Natural killer cell (primary cell): ENCODE data around the gene NDUFS1. TPM values are rescaled to one million over a fixed set of nuclear protein-coding genes. Genes with fewer than 3 reads are reported as not detected.

Experiments
- ATAC-seq, 3 donors: fragments of 150-1000 bp in 2 of 3; fragments of 200-7000 bp in 1 of 3; cut with Tn5 transposase; 1 replicate in 1 of 3; 2 replicates in 2 of 3; pipeline ENCODE4 v1.10.0; 2021; ENCODE audit warnings: mild to moderate bottlenecking in 2 of 3, moderate library complexity in 2 of 3
- DNase-seq, 2 donors: peaks; one replicate each; pipeline versions ENCODE4 v3.0.0 to v3.0.0-alpha.2; 2013 to 2021; ENCODE audit warnings: mixed read lengths in 1 of 2
- H3K27ac ChIP-seq: one replicate; pipeline ENCODE4 v1.5.1; 2013; ENCODE audit warnings: mild to moderate bottlenecking, low read length
- H3K27me3 ChIP-seq: one replicate; pipeline ENCODE4 v1.6.1; 2013; ENCODE audit warnings: low read length; ENCODE audit not compliant: control insufficient read depth, insufficient read depth
- H3K36me3 ChIP-seq: one replicate; pipeline ENCODE4 v1.6.1; 2013; ENCODE audit warnings: low read length; ENCODE audit not compliant: control insufficient read depth, insufficient read depth
- H3K4me1 ChIP-seq: one replicate; pipeline ENCODE4 v1.6.1; 2013; ENCODE audit warnings: low read length; ENCODE audit not compliant: control insufficient read depth, insufficient read depth
- H3K4me3 ChIP-seq: one replicate; pipeline ENCODE4 v1.5.1; 2013; ENCODE audit warnings: low read length
- H3K9me3 ChIP-seq: one replicate; pipeline ENCODE4 v1.6.1; 2013; ENCODE audit warnings: low read length; ENCODE audit not compliant: control insufficient read depth, insufficient read depth
- H3K27ac Mint-ChIP-seq, 2 donors: one replicate each; pipeline ENCODE4 v1.8.0; 2022; ENCODE audit warnings: mild to moderate bottlenecking in 2 of 2, mixed read lengths in 2 of 2, moderate library complexity in 1 of 2
- H3K27me3 Mint-ChIP-seq, 2 donors: one replicate each; pipeline ENCODE4 v1.8.0; 2022; ENCODE audit warnings: low read depth in 2 of 2, mixed read lengths in 2 of 2
- H3K36me3 Mint-ChIP-seq: one replicate; pipeline ENCODE4 v1.8.0; 2022; ENCODE audit warnings: mixed read lengths
- H3K4me1 Mint-ChIP-seq, 2 donors: one replicate each; pipeline ENCODE4 v1.8.0; 2022; ENCODE audit warnings: mixed read lengths in 2 of 2
- H3K4me3 Mint-ChIP-seq: one replicate; pipeline ENCODE4 v1.8.0; 2022; ENCODE audit warnings: mild to moderate bottlenecking, moderate library complexity, mixed read lengths
- H3K9me3 Mint-ChIP-seq, 2 donors: one replicate each; pipeline ENCODE4 v1.8.0; 2022; ENCODE audit warnings: mixed read lengths in 2 of 2
- WGBS: methylation state at CpG from one replicate; pipeline ENCODE4 v1.1.7; 2013; ENCODE audit warnings: missing lambda C conversion rate; ENCODE audit not compliant: insufficient coverage; 5-methylcytosine and 5-hydroxymethylcytosine counted together
- intact Hi-C: fragments of 100-400 bp; cut with micrococcal nuclease; formaldehyde crosslinking; loops from one replicate; pipeline ENCODE4 v1.14.2; 2022
- total RNA-seq, 4 donors: library from RNA; stranded (reverse); fragments of 120-200 nt in 1 of 4; gene quantifications; one replicate each; pipeline versions ENCODE4 v1.2.3 to v1.2.4, GENCODE V29; 2013 to 2022
- TF ChIP-seq, protein P1 (sequence below): fragments of 200-600 bp; IDR thresholded peaks from one replicate; pipeline ENCODE4 v1.8.0; 2022; ENCODE audit warnings: antibody characterized with exemption

Gene NDUFS1
- total RNA-seq, 3 donors from 2014 or later (not counting 1 experiment from before 2014, with no cell fraction given) = 44.0 to 47.8 (median 45.9) TPM

DNA sequence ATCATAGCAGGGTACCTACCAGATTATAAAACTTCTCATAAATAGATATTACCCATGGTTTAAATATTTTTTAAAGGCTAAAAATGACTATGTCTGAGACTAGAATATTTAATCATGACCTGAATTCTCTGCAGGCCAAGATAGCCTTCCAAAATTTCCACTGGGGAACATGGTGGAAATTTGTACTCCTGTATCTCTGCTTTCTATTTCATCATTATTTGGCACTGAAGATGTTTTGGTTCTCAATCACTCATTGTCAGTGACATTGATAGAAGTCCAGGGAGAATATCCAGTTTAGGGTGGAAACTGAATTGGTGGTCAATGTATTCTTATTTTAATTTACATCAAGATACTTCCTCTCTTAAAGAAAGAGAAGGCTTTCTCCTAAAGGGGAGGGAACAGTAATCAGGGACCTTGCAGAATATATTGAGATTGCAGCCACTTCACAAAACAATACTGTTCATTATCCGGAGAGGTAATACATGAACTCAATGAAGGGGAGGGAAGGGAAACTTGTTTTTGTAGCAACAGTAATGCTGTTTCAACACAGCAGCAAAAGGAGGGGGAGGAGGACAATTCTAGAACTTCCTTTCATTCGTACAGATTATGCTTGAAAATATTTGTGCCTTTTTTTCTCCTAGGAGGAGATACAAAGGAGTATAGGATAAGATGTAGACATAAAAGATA is 34.6 kb upstream of the NDUFS1 start:
- Mint-ChIP-seq H3K4me3 (no peak overlapping the region), H3K4me1 (no peaks in the 10 kb centered on the region), H3K27me3 (peaks cover 9 to 27% of the 10 kb centered on the region in 2 donors), H3K27ac (no peak overlapping the region), H3K36me3 (no peaks in the 10 kb centered on the region), H3K9me3 (no peaks in the 10 kb centered on the region)
- Histone ChIP-seq H3K27ac (no peak overlapping the region), H3K4me3 (no peak overlapping the region), H3K27me3 (no peaks in the 10 kb centered on the region), H3K9me3 (no peaks in the 10 kb centered on the region), H3K4me1 (no peaks in the 10 kb centered on the region), H3K36me3 (no peaks in the 10 kb centered on the region)
- ATAC-seq (no peak), DNase-seq (no peak)
- TF ChIP-seq, protein P1, sequence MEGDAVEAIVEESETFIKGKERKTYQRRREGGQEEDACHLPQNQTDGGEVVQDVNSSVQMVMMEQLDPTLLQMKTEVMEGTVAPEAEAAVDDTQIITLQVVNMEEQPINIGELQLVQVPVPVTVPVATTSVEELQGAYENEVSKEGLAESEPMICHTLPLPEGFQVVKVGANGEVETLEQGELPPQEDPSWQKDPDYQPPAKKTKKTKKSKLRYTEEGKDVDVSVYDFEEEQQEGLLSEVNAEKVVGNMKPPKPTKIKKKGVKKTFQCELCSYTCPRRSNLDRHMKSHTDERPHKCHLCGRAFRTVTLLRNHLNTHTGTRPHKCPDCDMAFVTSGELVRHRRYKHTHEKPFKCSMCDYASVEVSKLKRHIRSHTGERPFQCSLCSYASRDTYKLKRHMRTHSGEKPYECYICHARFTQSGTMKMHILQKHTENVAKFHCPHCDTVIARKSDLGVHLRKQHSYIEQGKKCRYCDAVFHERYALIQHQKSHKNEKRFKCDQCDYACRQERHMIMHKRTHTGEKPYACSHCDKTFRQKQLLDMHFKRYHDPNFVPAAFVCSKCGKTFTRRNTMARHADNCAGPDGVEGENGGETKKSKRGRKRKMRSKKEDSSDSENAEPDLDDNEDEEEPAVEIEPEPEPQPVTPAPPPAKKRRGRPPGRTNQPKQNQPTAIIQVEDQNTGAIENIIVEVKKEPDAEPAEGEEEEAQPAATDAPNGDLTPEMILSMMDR = no peak
- intact Hi-C loops = no loop called here
- 89% methylated on average over 1 of the region's 2 CpGs for WGBS

DNA sequence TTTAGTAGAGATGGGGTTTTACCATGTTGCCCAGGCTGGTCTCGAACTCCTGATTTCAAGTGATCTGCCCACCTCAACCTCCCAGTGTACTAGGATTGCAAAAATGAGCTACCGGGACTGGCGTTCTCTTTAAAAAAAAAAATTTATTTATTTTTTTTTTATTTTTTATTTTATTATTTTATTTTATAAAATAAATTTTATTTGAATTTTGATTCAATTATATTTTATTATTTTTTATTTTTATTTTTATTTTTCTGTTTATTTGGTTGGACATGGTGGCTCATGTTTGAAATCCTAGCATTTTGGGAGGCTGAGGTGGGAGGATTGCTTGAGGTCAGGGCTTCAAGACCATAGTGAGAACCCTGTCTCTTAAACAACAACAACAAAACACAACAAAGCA is 32.9 kb upstream of the NDUFS1 start:
- intact Hi-C loops = no loop called here
- H3K9me3 Mint-ChIP-seq = no peaks in the 10 kb centered on the region
- no peak overlapping the region for H3K4me3 Mint-ChIP-seq
- H3K36me3 Mint-ChIP-seq = no peaks in the 10 kb centered on the region
- DNase-seq = no peak
- Histone ChIP-seq H3K4me3 (no peak overlapping the region), H3K27me3 (no peaks in the 10 kb centered on the region), H3K36me3 (no peaks in the 10 kb centered on the region), H3K27ac (no peak overlapping the region), H3K4me1 (no peaks in the 10 kb centered on the region), H3K9me3 (no peaks in the 10 kb centered on the region)
- ATAC-seq = no peak
- no peaks in the 10 kb centered on the region for H3K4me1 Mint-ChIP-seq
- peaks cover 9 to 22% of the 10 kb centered on the region in 2 donors for H3K27me3 Mint-ChIP-seq
- no peak overlapping the region for H3K27ac Mint-ChIP-seq
- WGBS = no CpG with 5 or more reads among the region's 3 CpGs
- TF ChIP-seq, protein P1 = no peak

DNA sequence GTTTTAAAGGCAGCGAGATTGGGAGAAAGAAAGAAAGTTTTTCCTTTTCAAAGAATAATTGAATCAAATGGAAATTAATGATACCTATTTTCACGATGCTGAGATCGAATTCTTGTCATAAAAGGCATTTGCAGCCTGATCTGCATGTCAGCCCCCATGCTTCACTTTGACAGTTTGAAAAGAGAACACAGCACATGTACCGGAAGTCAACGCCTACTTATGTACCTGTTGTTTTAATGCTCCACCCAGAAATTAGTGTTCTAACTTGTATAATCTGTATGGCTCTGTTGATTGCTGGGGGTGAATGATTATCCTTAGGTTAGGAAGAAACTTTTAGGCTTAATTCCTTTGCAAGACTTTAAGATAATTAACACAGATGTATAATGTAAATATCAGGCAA is 31.4 kb upstream of the NDUFS1 start:
- 92% methylated on average over 5 of the region's 5 CpGs for WGBS
- Mint-ChIP-seq H3K27ac (no peak overlapping the region), H3K36me3 (no peaks in the 10 kb centered on the region), H3K27me3 (peaks cover 9 to 22% of the 10 kb centered on the region in 2 donors), H3K4me3 (no peak overlapping the region), H3K9me3 (no peaks in the 10 kb centered on the region), H3K4me1 (no peaks in the 10 kb centered on the region)
- DNase-seq = no peak
- Histone ChIP-seq H3K27me3 (no peaks in the 10 kb centered on the region), H3K4me3 (no peak overlapping the region), H3K4me1 (no peaks in the 10 kb centered on the region), H3K9me3 (no peaks in the 10 kb centered on the region), H3K27ac (no peak overlapping the region), H3K36me3 (no peaks in the 10 kb centered on the region)
- no peak for ATAC-seq
- intact Hi-C loops = no loop called here
- TF ChIP-seq, protein P1 = no peak

DNA sequence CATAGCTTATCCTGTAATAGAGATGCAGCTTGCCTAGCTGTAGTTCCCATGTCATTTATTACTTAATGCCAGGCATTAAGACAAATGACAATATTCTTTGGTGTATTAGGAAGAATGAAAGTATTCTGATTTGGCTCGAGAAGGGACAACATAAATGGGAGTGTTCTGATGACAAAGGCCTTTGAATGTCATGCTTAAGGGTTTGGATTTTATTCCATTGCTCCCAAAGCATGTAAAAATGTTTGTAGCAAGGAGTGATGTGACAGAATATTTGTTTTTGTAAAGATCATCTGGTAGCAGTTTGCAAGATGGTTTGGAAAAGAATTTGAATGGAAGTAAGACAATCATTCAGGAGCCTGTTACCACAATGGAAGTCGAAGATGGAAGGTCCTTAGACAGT is 30.9 kb upstream of the NDUFS1 start:
- DNase-seq (no peak), ATAC-seq (no peak)
- TF ChIP-seq, protein P1 = no peak
- Histone ChIP-seq H3K4me1 (no peaks in the 10 kb centered on the region), H3K9me3 (no peaks in the 10 kb centered on the region), H3K27me3 (no peaks in the 10 kb centered on the region), H3K36me3 (no peaks in the 10 kb centered on the region), H3K4me3 (no peak overlapping the region), H3K27ac (no peak overlapping the region)
- no peak overlapping the region for H3K4me3 Mint-ChIP-seq
- H3K27ac Mint-ChIP-seq = no peak overlapping the region
- H3K36me3 Mint-ChIP-seq = no peaks in the 10 kb centered on the region
- WGBS = 85% methylated on average over 2 of the region's 2 CpGs
- no peaks in the 10 kb centered on the region for H3K9me3 Mint-ChIP-seq
- intact Hi-C loops = no loop called here
- peaks cover 9 to 22% of the 10 kb centered on the region in 2 donors for H3K27me3 Mint-ChIP-seq
- no peaks in the 10 kb centered on the region for H3K4me1 Mint-ChIP-seq
